Esophagus muscularis mucosa (tissue), 4 donors: ENCODE results near the gene PPM1K. TPM values are rescaled to one million over a fixed set of nuclear protein-coding genes. Genes with fewer than 3 reads are reported as not detected.
A peak's percentile ranks its signal among the peaks of the same experiment; 100 is the strongest.

ENCODE experiments used
- DNase-seq: peaks from one replicate; pipeline ENCODE4 v3.0.0-alpha.2; 2017; ENCODE audit errors: extremely low spot score
- H3K27ac ChIP-seq, 4 donors: fragments of 200-600 bp; sonication (generic); replicated peaks in 1 of 4; 1 replicate in 3 of 4; 2 replicates in 1 of 4; pipeline ENCODE4 v1.5.1; 2016 to 2019; ENCODE audit warnings: mild to moderate bottlenecking in 1 of 4
- H3K27me3 ChIP-seq, 4 donors: fragments of 200-600 bp; sonication (generic); one replicate each; pipeline versions ENCODE4 v1.5.1 to v1.6.0; 2016 to 2019
- H3K36me3 ChIP-seq, 4 donors: fragments of 200-600 bp; sonication (generic); one replicate each; pipeline ENCODE4 v1.5.1; 2016 to 2019
- H3K4me1 ChIP-seq, 4 donors: fragments of 200-600 bp; sonication (generic); one replicate each; pipeline ENCODE4 v1.5.1; 2016 to 2019
- H3K4me3 ChIP-seq, 4 donors: fragments of 200-600 bp; sonication (generic); 1 replicate in 2 of 4; 2 replicates in 2 of 4; pipeline ENCODE4 v1.5.1; 2016 to 2019; ENCODE audit warnings: mild to moderate bottlenecking in 4 of 4, moderate library complexity in 1 of 4
- H3K9me3 ChIP-seq, 4 donors: fragments of 200-600 bp; sonication (generic); 1 replicate in 3 of 4; 2 replicates in 1 of 4; pipeline ENCODE4 v1.5.1; 2016 to 2019
- CTCF ChIP-seq, 3 experiments: fragments of 200-600 bp in 2 of 3; fragments of 450-650 bp in 1 of 3; sonication (generic) in 2 of 3; IDR thresholded peaks; one replicate each; pipeline ENCODE4 v1.5.1; 2017 to 2019; ENCODE audit warnings: antibody characterized with exemption in 3 of 3, mild to moderate bottlenecking in 2 of 3, moderate library complexity in 1 of 3
- EP300 ChIP-seq: sonication (generic); formaldehyde crosslinking; IDR thresholded peaks from one replicate; pipeline ENCODE4 v1.6.1; 2017; ENCODE audit warnings: antibody characterized with exemption
- POLR2A ChIP-seq: fragments of 450-650 bp; IDR thresholded peaks from one replicate; pipeline ENCODE4 v1.6.1; 2017; ENCODE audit warnings: antibody characterized with exemption, moderate library complexity, mild to moderate bottlenecking, low read depth
- POLR2AphosphoS5 ChIP-seq, 2 donors: sonication (generic); formaldehyde crosslinking; IDR thresholded peaks; one replicate each; pipeline ENCODE4 v1.6.1; 2017; ENCODE audit warnings: antibody characterized with exemption in 2 of 2
- WGBS: methylation state at CpG from one replicate; pipeline ENCODE4 v1.1.5; 2018; 5-methylcytosine and 5-hydroxymethylcytosine counted together
- intact Hi-C: fragments of 100-400 bp; cut with DNase I; formaldehyde crosslinking; loops from one replicate; pipeline ENCODE4 v1.15.1; 2023
- total RNA-seq, 4 donors: library from RNA; depleted of rRNA; stranded (reverse); fragments of >200 nt; gene quantifications; one replicate each; pipeline versions ENCODE4 v1.1.0 to v1.2.1, GENCODE V29; 2016

Gene PPM1K
- total RNA-seq, 4 donors from 2014 or later = 35.7 to 54.2 (median 38.3) TPM

- H3K27me3 ChIP-seq = no peaks in the 10 kb centered on the region
- DNase-seq = peak; percentile 74
- TF ChIP-seq EP300 = no peak
- TF ChIP-seq POLR2A = no peak
- TF ChIP-seq CTCF (IDR thresholded peaks at IDR 0.05) = no peak
- TF ChIP-seq POLR2AphosphoS5 (IDR thresholded peaks at IDR 0.05) = no peak
- H3K27ac ChIP-seq = no peak overlapping the region
- no peaks in the 10 kb centered on the region for H3K36me3 ChIP-seq
- peaks cover 0 to 3% (median 2%) of the 10 kb centered on the region in 4 donors for H3K4me1 ChIP-seq
- intact Hi-C loops = loop anchor here (5.0 to 10.0 kb wide), 3 partner anchors 160 to 672 kb away; partner anchors contain the start of genes HERC5 and HERC6
- H3K4me3 ChIP-seq = no peak overlapping the region
- 92% methylated on average over 4 of the region's 4 CpGs for WGBS
- H3K9me3 ChIP-seq = no peaks in the 10 kb centered on the region
Observed at GRCh38 chr4:88217169-88217568, 67.2 kb downstream of the PPM1K start.

- H3K27ac ChIP-seq = no peak overlapping the region
- H3K4me3 ChIP-seq = no peak overlapping the region
- TF ChIP-seq POLR2AphosphoS5 (IDR thresholded peaks at IDR 0.05) = no peak
- TF ChIP-seq CTCF (IDR thresholded peaks at IDR 0.05) = no peak
- TF ChIP-seq EP300 = no peak
- TF ChIP-seq POLR2A = no peak
- no peaks in the 10 kb centered on the region for H3K27me3 ChIP-seq
- peaks cover 0 to 4% (median 3%) of the 10 kb centered on the region in 4 donors for H3K4me1 ChIP-seq
- H3K9me3 ChIP-seq = no peaks in the 10 kb centered on the region
- no peaks in the 10 kb centered on the region for H3K36me3 ChIP-seq
- DNase-seq = peak; percentile 47
- intact Hi-C loops = loop anchor here (5.0 to 10.0 kb wide), 3 partner anchors 161 to 672 kb away; partner anchors contain the start of genes HERC5 and HERC6
- WGBS = 86% methylated on average over 6 of the region's 6 CpGs
Observed at GRCh38 chr4:88216395-88216794, 68.0 kb downstream of the PPM1K start.

- TF ChIP-seq EP300 (no peak), POLR2A (no peak), POLR2AphosphoS5 (IDR thresholded peaks at IDR 0.05) (no peak), CTCF (IDR thresholded peaks at IDR 0.05) (no peak)
- H3K27me3 ChIP-seq = no peaks in the 10 kb centered on the region
- DNase-seq = peak; percentile 37
- peaks cover 0 to 4% (median 3%) of the 10 kb centered on the region in 4 donors for H3K4me1 ChIP-seq
- no peaks in the 10 kb centered on the region for H3K36me3 ChIP-seq
- intact Hi-C loops = loop anchor here (5.0 to 10.0 kb wide), 3 partner anchors 162 to 671 kb away; partner anchors contain the start of genes HERC5 and HERC6
- H3K9me3 ChIP-seq = no peaks in the 10 kb centered on the region
- no peak overlapping the region for H3K27ac ChIP-seq
- 62% methylated on average over 2 of the region's 2 CpGs for WGBS
- H3K4me3 ChIP-seq = no peak overlapping the region
Observed at GRCh38 chr4:88215351-88215750, 69.0 kb downstream of the PPM1K start.

GRCh38 chr4:88212253-88212561 is 72.2 kb downstream of the PPM1K start:
- Histone ChIP-seq H3K9me3 (no peaks in the 10 kb centered on the region), H3K36me3 (no peaks in the 10 kb centered on the region), H3K27me3 (no peaks in the 10 kb centered on the region), H3K27ac (no peak overlapping the region), H3K4me1 (peaks cover 0 to 4% (median 0%) of the 10 kb centered on the region in 4 donors), H3K4me3 (no peak overlapping the region)
- 50% methylated on average over 4 of the region's 4 CpGs for WGBS
- intact Hi-C loops = loop anchor here (2.0 to 10.0 kb wide), 5 partner anchors 180 to 667 kb away; no protein-coding TSS in a partner anchor
- no peak for DNase-seq
- TF ChIP-seq CTCF (IDR thresholded peaks at IDR 0.05) = no peak
- TF ChIP-seq POLR2A = no peak
- no peak for TF ChIP-seq EP300
- no peak for TF ChIP-seq POLR2AphosphoS5 (IDR thresholded peaks at IDR 0.05)
